DND-41 (cell line): Measurements from ENCODE around the gene SERPINI1.

Experiments used
- EZH2 ChIP-seq: IDR thresholded peaks from 3 replicates; pipeline ENCODE4 v1.6.1; 2012; ENCODE audit warnings: borderline replicate concordance, low read depth, mild to moderate bottlenecking, moderate library complexity, low read length, inconsistent platforms; ENCODE audit not compliant: severe bottlenecking
- TF ChIP-seq, protein P1 (sequence below): IDR thresholded peaks from 2 replicates; pipeline ENCODE4 v1.5.1; 2012; ENCODE audit warnings: borderline replicate concordance, low read length, moderate library complexity, mild to moderate bottlenecking; ENCODE audit not compliant: poor library complexity, severe bottlenecking; ENCODE audit errors: extremely low read depth

- TF ChIP-seq, protein P1, sequence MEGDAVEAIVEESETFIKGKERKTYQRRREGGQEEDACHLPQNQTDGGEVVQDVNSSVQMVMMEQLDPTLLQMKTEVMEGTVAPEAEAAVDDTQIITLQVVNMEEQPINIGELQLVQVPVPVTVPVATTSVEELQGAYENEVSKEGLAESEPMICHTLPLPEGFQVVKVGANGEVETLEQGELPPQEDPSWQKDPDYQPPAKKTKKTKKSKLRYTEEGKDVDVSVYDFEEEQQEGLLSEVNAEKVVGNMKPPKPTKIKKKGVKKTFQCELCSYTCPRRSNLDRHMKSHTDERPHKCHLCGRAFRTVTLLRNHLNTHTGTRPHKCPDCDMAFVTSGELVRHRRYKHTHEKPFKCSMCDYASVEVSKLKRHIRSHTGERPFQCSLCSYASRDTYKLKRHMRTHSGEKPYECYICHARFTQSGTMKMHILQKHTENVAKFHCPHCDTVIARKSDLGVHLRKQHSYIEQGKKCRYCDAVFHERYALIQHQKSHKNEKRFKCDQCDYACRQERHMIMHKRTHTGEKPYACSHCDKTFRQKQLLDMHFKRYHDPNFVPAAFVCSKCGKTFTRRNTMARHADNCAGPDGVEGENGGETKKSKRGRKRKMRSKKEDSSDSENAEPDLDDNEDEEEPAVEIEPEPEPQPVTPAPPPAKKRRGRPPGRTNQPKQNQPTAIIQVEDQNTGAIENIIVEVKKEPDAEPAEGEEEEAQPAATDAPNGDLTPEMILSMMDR: no peak
- TF ChIP-seq EZH2: no peak
Measured at GRCh38 chr3:167808910-167809309, 73.4 kb downstream of the SERPINI1 start.
